GM12892 (cell line): ENCODE results near the gene OR1E1.

Experiments used
- POLR2A ChIP-seq: IDR thresholded peaks from 2 replicates; pipeline ENCODE4 v1.6.1; 2011; ENCODE audit warnings: low read depth, low read length, control low read depth
- POLR2AphosphoS5 ChIP-seq: IDR thresholded peaks from 2 replicates; pipeline ENCODE4 v1.6.1; 2011; ENCODE audit warnings: low read depth, low read length, control low read depth
- TAF1 ChIP-seq: IDR thresholded peaks from 2 replicates; pipeline ENCODE4 v1.6.1; 2011; ENCODE audit warnings: low read depth, mild to moderate bottlenecking, control low read depth, low read length, borderline replicate concordance

- TF ChIP-seq POLR2AphosphoS5 = no peak
- TF ChIP-seq POLR2A = no peak
- TF ChIP-seq TAF1 = no peak
These were observed 40.2 kb upstream of the OR1E1 start for GRCh38 chr17:3438368-3438767.
